ENCODE measurements around the gene TTLL10. TPM values are rescaled to one million over a fixed set of nuclear protein-coding genes. Genes with fewer than 3 reads are reported as not detected.

Gene TTLL10
- total and polyA plus RNA-seq, 2 donors from 2014 or later = 1.5 TPM; not detected in 1

DNA sequence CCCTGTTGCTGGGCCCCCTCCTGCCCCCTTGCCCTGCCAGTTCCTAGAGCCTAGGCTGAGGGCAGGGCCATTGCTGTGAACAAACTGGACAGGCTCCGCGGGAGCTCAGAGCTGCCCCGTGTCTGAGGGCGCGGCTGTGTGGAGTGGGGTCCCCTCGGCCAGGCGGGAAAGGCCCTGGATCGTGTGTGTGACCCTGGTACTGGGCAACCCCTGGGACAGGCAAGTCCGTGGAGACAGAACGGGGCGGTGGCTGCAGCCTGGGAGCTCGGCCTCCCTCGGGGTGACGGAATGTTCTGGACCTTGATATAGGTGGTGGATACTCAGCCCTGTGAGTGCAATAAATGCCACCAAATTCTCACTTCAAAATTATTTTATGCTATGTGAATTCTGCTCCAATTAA lies 30.0 kb upstream of the TTLL10 start:
- no peak for FAIRE-seq
- H3K4me1 ChIP-seq (ENCODE audit: control insufficient read depth in 2 of 3, insufficient read depth in 2 of 3, low read depth in 1 of 3, low read length in 3 of 3) = no peaks in the 10 kb centered on the region
- no peak overlapping the region for H3K27ac ChIP-seq (ENCODE audit: low read depth in 2 of 2, low read length in 2 of 2)
- DNase-seq = no peak
- TF ChIP-seq, protein P1, sequence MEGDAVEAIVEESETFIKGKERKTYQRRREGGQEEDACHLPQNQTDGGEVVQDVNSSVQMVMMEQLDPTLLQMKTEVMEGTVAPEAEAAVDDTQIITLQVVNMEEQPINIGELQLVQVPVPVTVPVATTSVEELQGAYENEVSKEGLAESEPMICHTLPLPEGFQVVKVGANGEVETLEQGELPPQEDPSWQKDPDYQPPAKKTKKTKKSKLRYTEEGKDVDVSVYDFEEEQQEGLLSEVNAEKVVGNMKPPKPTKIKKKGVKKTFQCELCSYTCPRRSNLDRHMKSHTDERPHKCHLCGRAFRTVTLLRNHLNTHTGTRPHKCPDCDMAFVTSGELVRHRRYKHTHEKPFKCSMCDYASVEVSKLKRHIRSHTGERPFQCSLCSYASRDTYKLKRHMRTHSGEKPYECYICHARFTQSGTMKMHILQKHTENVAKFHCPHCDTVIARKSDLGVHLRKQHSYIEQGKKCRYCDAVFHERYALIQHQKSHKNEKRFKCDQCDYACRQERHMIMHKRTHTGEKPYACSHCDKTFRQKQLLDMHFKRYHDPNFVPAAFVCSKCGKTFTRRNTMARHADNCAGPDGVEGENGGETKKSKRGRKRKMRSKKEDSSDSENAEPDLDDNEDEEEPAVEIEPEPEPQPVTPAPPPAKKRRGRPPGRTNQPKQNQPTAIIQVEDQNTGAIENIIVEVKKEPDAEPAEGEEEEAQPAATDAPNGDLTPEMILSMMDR (IDR thresholded peaks at IDR 0.05; ENCODE audit: borderline replicate concordance, extremely low read depth, insufficient read depth) = no peak
- H3K36me3 ChIP-seq (ENCODE audit: control insufficient read depth in 2 of 3, insufficient read depth in 3 of 3, low read length in 3 of 3) = no peaks in the 10 kb centered on the region
- H3K27me3 ChIP-seq (ENCODE audit: control insufficient read depth, insufficient read depth, low read length) = no peaks in the 10 kb centered on the region
- intact Hi-C loops (cut with DNase I) = no loop called here
- no peak overlapping the region for H3K4me3 ChIP-seq (ENCODE audit: low read length in 3 of 3)
- no peaks in the 10 kb centered on the region for H3K9me3 ChIP-seq (ENCODE audit: control insufficient read depth in 2 of 3, insufficient read depth in 1 of 3, low read length in 3 of 3)
- H3K9ac ChIP-seq (ENCODE audit: low read length in 3 of 3) = no peak overlapping the region

DNA sequence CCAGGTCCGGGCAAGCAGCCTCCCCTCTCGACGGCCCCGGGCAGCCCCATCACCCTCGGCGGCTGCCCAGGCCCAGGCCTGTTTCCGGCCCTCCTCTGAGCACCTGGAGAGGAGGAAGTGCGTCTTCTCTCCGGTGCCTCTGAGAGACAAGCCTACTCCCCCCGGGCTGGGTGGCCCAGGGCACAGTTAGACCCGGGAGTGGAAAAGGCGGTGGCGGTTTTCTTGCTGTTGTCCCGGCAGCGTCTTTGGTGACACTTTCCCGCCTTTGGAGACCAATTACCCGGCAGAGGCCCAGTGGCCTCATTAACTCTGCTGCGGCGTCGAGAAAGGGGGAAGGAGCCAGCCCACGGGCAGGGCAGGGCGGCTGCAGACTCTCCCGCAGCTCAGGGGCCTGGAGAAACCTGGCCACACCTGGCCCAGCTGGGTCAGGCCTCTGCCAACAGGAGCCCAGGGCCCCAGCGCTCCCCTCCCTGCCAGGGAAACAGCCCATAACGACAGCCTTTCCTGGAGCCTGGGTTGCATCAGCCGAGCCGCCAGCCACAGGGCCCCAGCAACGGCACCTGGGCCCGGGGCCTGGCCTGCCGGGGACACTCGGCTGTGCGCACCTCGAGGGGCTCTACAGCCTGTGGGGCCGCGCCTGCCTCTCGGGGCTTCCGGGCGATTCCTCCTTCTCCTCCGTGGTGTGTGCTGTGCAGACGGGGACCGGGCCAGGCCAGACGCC lies 29.4 kb upstream of the TTLL10 start:
- Histone ChIP-seq H3K4me1 (ENCODE audit: control insufficient read depth in 2 of 3, insufficient read depth in 2 of 3, low read depth in 1 of 3, low read length in 3 of 3) (no peaks in the 10 kb centered on the region), H3K27ac (ENCODE audit: low read depth in 2 of 2, low read length in 2 of 2) (peak overlapping the region in 1 of 2 donors; percentile 28), H3K9ac (ENCODE audit: low read length in 3 of 3) (no peak overlapping the region), H3K9me3 (ENCODE audit: control insufficient read depth in 2 of 3, insufficient read depth in 1 of 3, low read length in 3 of 3) (no peaks in the 10 kb centered on the region), H3K27me3 (ENCODE audit: control insufficient read depth, insufficient read depth, low read length) (no peaks in the 10 kb centered on the region), H3K4me3 (ENCODE audit: low read length in 3 of 3) (no peak overlapping the region), H3K36me3 (ENCODE audit: control insufficient read depth in 2 of 3, insufficient read depth in 3 of 3, low read length in 3 of 3) (no peaks in the 10 kb centered on the region)
- TF ChIP-seq, protein P1 (IDR thresholded peaks at IDR 0.05; ENCODE audit: borderline replicate concordance, extremely low read depth, insufficient read depth) = no peak
- DNase-seq (peak in 4 of 5 donors; percentile 56 to 91 (median 65)), FAIRE-seq (no peak)
- intact Hi-C loops (cut with DNase I) = no loop called here

DNA sequence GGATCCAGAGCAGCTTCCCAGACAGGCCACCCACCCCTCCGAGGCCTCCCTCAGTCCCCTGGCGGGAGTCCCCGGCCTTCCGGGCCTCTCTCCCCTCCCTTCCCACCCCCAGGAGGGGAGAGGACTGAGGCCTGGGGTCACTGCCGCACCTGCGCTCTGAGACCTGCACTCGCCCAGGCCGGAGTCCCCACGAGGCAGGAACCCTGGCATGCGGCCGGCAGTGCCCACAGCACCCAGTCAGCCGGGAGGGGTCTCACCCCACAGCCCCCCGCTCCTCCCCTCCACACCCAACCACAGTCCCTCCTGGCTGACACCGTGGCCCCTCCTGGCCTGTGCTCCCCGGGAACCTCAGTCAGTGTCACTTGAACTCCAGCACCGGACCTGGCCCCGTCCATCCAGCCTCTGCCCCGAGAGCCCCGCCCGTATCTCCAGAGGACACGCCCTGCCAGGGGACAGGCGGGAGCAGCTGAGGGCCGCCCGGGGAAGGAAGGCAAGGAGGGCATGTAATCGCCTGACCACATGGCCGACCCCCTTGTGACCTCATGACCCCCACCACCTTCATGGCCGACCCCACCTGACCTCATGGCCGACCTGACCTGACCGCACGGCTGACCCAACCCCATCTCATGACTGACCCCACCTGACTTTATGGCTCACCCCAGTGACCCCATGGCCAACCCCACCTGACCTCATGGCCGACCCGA lies 28.7 kb upstream of the TTLL10 start:
- H3K4me1 ChIP-seq (ENCODE audit: control insufficient read depth in 2 of 3, insufficient read depth in 2 of 3, low read depth in 1 of 3, low read length in 3 of 3) = no peaks in the 10 kb centered on the region
- FAIRE-seq = no peak
- intact Hi-C loops (cut with DNase I) = no loop called here
- no peak overlapping the region for H3K4me3 ChIP-seq (ENCODE audit: low read length in 3 of 3)
- TF ChIP-seq, protein P1 (IDR thresholded peaks at IDR 0.05; ENCODE audit: borderline replicate concordance, extremely low read depth, insufficient read depth) = no peak
- no peaks in the 10 kb centered on the region for H3K9me3 ChIP-seq (ENCODE audit: control insufficient read depth in 2 of 3, insufficient read depth in 1 of 3, low read length in 3 of 3)
- peak overlapping the region in 1 of 2 donors; percentile 17 for H3K27ac ChIP-seq (ENCODE audit: low read depth in 2 of 2, low read length in 2 of 2)
- no peak for DNase-seq
- no peaks in the 10 kb centered on the region for H3K36me3 ChIP-seq (ENCODE audit: control insufficient read depth in 2 of 3, insufficient read depth in 3 of 3, low read length in 3 of 3)
- no peaks in the 10 kb centered on the region for H3K27me3 ChIP-seq (ENCODE audit: control insufficient read depth, insufficient read depth, low read length)
- H3K9ac ChIP-seq (ENCODE audit: low read length in 3 of 3) = no peak overlapping the region

All from kidney (tissue), 14 donors.